NCI-H82 (cell line): ENCODE data around the gene TUBGCP6.
A peak's percentile ranks its signal among the peaks of the same experiment; 100 is the strongest.

Experiments
- DNase-seq: peaks from one replicate; lab custom pipeline; 2025; lab: John Stamatoyannopoulos, UW

TUBGCP6 gene

GRCh38 chr22:50226063-50226874, 18.6 kb downstream of the TUBGCP6 start:
- DNase-seq: no peak

DNA sequence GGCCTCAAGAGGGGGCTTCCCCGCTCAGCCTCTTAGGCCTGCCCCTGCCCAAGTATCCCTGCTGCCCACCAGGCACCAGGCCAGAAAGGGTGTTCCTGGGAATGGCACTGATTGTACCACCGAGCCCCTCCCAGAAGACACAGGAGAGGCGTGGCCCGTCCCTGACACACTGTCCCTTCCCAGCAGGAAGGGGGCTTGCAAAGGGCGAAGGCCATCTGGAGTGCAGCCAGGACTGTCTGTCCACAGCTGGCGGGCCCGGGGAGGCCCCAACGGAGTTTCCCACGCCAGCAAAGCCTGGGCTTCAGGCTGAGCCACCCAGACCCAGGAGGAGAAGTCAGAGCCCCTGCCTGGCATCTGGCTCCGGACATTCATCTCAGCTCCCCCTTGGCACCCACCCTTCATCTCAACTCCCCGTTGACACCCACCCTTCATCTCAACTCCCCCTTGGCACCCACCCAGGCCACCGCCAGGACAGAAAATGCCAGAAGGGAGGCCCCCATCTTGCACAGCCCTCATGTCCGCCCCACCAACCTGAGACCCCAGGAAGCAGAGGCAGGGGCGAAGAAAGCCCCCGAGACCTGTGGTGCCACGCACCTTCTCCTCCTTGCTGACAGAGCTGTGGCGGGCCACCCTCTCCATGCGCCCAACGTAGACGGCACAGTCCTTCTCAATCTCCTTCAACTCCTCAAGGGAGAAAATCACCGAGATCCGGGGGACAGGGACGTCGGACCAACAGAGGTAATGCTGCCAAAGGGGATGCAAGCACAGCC, 19.4 kb downstream of the TUBGCP6 start:
- DNase-seq: no peak

DNA sequence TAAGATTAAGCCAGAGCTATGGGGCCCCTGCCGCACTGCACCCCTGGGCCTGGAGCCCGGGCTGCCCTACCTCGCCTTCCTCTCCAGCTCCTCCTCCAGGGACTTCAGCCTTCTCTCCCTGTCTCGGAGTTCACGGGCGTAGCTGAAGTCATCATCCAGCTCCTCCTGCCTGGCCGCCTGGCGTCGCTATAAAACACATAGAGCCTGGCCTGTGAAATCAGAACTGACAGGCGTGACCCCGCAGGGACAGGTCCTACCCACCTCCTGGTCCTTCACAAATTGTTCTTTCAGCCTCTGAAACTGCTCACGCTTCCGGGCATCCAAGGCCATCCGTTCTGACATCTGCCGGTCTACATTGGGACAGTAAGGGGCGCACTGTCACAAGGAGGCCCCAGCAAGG, 20.8 kb downstream of the TUBGCP6 start:
- DNase-seq: no peak

DNA sequence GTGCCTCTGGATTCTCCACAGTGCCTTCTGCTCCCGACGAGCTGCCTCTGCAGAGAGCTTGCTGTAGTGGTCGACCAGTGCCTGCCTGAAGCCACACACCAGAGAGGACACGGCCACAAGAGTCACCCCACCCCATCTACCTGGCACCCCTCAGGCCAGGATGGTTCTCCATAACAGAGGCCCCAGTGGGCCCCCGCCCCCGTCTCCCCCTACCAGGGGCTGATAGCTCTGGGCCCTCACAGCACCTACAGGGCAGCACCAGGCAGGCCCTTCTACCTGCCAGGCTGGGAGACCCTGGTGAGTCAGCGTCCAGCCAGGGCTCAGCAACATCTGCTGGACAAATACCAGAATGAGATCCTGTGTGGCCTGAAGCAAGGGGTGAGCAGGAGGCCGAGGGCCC, 22.3 kb downstream of the TUBGCP6 start:
- DNase-seq: no peak

DNA sequence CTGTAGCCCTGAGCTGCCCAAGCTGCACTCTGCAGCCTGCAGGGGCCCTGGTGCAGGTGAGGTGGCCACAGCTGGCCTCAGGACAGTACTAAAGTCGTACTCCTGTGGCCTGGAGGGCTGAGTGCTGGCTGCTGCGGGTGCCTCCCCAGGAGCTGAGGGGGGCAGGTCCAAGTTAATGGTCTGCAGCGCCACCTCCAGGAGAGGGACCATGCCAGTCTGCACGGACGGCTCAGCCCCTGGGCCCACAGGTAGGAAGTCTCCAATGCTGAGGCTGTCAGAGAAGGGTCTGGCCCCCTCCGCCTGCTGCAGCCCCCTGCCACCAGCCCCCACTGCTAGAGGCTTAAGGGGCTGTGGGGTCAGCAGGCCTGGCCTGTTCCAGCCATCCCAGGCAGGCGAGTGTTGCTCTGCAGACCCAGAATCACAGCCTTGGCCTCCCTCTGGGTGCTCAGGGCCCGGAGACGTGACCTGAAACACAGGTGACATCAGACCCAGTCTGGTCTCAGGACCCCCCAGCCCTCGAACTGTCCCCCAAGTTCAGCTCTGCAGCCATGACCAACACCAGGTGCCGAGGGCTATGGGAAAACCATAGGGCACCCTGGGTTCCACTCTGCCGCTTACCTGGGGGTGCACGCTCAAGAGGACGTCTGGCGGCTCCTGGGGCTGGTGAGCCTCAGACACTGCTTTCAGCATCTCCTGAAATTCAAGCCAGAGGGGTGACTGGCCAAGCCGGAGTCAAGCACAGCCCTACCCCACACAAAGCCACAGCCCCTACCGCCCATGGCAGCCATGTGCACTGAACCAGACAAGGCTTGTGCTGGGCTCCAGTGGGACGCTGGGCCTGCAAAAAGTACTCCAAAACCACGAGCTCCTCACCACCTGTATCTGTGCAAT, 23.2 kb downstream of the TUBGCP6 start:
- DNase-seq: no peak

- no peak for DNase-seq
Observed at GRCh38 chr22:50220603-50221409, 24.0 kb downstream of the TUBGCP6 start.

DNA sequence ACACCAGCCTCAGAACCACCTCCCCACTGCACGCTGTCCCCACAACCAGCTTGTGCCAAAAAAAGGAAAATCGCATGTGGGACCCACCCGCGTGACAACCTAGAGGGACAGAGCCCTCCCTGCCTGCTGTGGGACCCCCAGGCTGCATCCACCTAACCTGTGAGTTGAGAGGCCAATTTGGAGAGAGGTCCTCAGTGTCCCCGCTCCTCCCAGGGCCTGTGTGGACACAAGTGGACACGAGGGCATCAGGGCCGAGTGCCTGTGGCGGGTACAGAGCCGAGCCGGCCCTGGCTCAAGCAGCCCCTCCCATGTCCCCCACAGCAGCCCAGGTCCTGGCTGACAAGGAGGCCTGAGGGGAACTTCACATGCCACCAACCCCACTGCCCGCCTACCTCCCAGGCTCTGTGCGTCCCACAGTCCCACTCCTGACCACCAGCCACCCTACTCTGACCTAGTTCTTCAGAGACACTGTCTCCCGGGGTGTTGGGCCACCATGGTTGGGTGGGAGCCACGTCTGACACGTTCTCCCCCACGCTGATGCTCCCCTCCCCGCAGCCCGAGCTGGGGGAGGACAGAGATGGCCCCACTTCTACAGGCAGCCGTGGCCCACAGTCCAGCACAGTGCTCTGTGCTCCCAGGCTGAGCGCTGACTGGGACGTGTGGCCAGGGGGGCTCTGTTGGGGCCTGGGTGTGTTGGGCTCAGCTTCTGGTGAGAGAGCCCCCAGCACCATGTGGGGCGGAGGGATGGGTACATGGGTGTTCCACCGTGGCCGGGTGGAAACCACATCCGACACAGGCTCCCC, 24.8 kb downstream of the TUBGCP6 start:
- DNase-seq: no peak

- peak; percentile 51 for DNase-seq
Observed at GRCh38 chr22:50218996-50219727, 25.7 kb downstream of the TUBGCP6 start.

DNA sequence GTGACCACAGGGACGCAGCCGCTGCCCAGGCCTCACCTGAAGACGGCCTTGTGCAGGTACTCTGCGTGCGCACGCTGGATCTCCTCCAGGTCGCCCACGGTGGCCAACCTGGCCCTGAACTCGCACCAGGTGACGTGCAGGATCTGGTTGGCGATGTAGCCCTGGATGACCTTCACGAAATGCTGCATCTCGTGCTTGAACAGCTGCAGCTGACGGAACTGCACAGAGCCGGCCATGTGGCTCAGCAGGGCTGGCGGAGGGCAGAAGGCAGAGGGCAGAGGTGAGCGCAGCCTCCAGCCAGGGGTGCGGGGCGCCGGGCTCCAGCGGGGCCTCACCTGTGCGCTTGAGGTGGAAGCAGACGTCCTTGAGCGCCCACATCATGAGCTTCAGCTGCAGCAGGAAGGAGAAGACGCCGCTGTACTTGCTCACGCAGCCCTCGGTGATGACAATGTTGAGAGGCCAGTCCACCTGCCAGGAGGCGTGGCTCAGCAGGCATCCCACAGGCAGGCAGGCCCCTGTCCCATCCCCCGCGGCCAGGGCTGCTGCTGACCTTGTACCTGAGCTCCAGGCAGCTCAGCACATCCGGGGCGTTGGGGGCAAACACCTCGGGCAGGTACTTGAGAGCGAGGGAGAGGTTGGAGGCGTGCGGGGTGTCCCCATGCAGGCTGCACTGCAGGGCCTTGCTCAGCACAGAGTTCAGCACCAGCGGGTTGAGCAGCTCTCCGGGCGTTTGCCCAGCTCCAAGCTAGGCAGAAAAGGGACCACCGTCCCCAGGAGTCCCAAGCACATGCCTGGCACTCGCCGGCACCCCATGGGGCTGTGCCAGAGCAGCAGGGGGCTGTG, 26.4 kb downstream of the TUBGCP6 start:
- DNase-seq: no peak

DNA sequence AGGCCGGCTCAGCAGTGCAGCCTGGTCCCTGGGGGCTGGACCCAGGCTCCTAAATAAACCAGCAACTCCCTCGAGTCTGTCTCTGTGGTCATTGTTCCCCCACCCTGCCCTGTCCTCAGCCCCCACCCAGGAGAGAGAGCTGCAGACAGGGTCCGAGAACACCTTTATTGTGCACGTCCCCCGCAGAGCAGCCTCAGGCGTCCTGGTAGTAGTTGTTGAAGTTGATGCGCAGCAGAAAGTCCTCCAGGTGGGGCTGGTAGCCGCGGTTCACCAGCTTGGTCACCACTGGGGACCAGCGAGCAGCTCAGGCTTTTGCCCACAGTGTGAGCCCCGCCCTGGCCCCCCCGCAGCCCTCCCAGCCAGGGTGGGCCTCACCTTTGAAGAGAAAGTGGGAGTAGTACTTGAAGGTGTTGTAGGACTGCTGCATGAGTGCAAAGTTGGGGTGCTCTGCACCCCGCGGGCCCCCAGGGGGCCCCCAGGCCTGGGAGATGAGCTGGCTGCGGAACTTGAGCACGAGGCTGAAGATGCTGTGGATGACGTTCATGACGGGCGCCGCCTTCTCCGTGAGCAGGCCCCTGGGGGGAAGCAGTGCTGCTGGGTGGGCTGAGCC, 27.2 kb downstream of the TUBGCP6 start:
- DNase-seq: no peak

DNA sequence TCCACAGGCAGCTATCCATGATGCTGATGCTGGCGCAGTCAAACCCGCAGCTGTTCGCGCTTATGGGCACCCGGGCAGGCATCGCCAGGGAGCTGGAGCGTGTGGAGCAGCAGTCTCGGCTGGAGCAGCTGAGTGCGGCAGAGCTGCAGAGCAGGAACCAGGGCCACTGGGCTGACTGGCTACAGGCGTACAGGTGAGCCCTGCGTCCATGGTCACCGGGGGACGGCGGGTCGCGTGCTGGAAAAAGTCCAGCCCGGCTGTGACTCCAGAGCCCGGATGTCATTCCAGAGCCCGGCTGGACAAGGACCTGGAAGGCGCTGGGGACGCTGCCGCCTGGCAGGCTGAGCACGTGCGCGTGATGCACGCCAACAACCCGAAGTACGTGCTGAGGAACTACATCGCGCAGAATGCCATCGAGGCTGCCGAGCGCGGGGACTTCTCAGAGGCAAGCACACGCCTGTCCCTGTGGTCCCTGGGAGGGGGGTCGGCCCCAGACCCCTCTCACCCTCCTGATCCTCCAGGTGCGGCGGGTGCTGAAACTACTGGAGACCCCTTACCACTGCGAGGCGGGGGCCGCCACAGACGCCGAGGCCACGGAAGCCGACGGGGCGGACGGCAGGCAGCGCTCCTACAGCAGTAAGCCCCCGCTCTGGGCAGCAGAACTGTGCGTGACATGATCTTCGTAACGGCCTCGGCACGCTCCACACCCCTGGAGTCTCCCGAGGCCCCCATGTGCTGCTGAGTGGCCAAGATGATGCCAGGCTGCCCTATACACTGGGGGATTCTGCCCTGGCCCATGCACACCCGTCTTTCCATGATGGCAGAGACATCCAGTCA, 27.9 kb downstream of the TUBGCP6 start:
- DNase-seq: no peak

DNA sequence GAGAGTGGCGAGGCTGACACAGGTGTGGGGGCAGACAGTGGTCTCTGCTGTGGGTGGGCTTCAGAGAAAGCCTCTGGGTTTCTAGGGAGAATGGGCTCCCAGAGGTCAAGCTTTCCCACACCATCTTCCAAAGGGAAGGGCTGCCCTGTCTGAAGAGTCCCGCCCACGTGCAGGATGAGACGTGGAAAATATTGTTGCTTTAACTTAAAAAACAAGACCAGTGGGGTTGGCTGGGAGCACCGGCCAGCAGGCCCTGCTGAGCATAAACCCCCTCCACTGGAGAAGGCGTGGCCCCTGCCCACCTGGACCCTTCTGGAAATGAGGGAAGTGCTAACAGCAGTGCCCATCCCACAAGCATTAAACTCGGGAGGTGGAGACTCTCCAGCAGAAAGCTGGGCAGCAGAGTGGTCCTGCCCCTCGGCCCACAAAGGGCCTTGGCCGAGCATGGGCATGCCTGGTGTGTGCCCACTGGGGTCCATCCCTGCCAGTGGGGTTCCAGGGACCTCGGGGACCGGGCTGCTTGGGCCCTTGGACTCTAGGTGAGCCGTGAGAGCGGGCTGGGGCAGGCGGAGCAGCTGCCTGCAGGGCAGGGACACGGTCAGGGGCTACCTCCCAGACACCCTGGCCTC, 28.7 kb downstream of the TUBGCP6 start:
- no peak for DNase-seq

DNA sequence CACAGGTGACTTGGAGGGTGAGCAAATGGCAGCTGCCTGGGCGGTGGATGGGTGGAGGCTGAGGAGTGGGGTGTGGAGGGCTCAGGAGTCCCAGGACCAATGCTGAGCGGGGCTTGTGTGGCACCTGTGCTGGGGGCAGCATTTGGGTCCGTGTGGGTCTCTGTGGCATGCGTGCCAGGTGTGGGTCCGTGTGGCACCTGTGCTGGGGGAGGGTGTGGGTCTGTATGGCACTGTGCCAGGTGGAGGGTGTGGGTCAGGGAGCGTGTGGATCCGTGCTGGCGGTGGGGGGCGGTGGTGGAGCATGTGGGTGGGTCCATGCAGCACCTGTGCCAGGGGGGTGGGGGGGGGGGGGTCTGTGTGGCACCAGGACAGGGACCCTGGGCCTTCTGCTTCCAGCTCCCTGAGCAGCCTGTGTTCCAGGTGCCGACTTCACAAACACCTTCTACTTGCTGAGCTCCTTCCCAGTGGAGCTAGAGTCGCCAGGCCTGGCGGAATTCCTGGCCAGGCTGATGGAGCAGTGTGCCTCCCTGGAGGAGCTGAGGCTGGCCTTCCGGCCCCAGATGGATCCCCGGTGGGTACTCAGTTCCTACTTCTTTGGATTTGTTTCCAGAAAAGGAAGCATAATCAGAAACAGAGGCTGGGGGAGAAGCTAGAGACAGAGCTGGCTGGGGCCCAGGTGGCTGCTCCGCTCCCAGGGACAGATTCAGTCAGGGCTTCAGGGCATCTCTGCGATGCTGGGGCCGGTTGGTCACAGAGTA, 29.3 kb downstream of the TUBGCP6 start:
- DNase-seq: no peak

- no peak for DNase-seq
Observed at GRCh38 chr22:50213263-50213662, 31.6 kb downstream of the TUBGCP6 start.

GRCh38 chr22:50211147-50211546, 33.7 kb downstream of the TUBGCP6 start:
- no peak for DNase-seq

- no peak for DNase-seq
Observed at GRCh38 chr22:50210378-50211139, 34.3 kb downstream of the TUBGCP6 start.
